Gastroesophageal sphincter (tissue), 3 donors: Measurements from ENCODE around the gene PRIMPOL.

Experiments used
- CTCF ChIP-seq, 4 experiments: fragments of 200-600 bp in 2 of 4; fragments of 450-650 bp in 2 of 4; sonication (generic) in 1 of 4; IDR thresholded peaks; one replicate each; pipeline ENCODE4 v1.5.1; 2017 to 2019; ENCODE audit warnings: antibody characterized with exemption in 4 of 4, mild to moderate bottlenecking in 2 of 4, moderate library complexity in 2 of 4
- EP300 ChIP-seq: sonication (generic); formaldehyde crosslinking; IDR thresholded peaks from one replicate; pipeline ENCODE4 v1.6.1; 2017; ENCODE audit warnings: antibody characterized with exemption, mild to moderate bottlenecking
- POLR2A ChIP-seq, 2 donors: fragments of 450-650 bp; IDR thresholded peaks; one replicate each; pipeline ENCODE4 v1.6.1; 2017; ENCODE audit warnings: antibody characterized with exemption in 2 of 2, mild to moderate bottlenecking in 2 of 2, moderate library complexity in 1 of 2

GRCh38 chr4:184675018-184675417 is 25.5 kb downstream of the PRIMPOL start:
- TF ChIP-seq CTCF (IDR thresholded peaks at IDR 0.05) (no peak), POLR2A (IDR thresholded peaks at IDR 0.05) (no peak), EP300 (no peak)
